Peyer's patch (tissue), 4 donors: ENCODE data around the gene GPATCH4.

Experiments used
- POLR2A ChIP-seq, 2 donors: fragments of 450-650 bp; IDR thresholded peaks; one replicate each; pipeline ENCODE4 v1.5.1; 2017; ENCODE audit warnings: antibody characterized with exemption in 2 of 2, mild to moderate bottlenecking in 2 of 2, moderate library complexity in 2 of 2
- TF ChIP-seq, protein P1 (sequence below), 6 experiments: fragments of 450-650 bp in 4 of 6; fragments of 200-600 bp in 2 of 6; sonication (generic) in 1 of 6; IDR thresholded peaks; one replicate each; pipeline ENCODE4 v1.5.1; 2017 to 2019; ENCODE audit warnings: antibody characterized with exemption in 6 of 6, mild to moderate bottlenecking in 3 of 6, moderate library complexity in 1 of 6

GRCh38 chr1:156645056-156645455, 43.8 kb upstream of the GPATCH4 start:
- TF ChIP-seq POLR2A (IDR thresholded peaks at IDR 0.05) = no peak
- TF ChIP-seq, protein P1, sequence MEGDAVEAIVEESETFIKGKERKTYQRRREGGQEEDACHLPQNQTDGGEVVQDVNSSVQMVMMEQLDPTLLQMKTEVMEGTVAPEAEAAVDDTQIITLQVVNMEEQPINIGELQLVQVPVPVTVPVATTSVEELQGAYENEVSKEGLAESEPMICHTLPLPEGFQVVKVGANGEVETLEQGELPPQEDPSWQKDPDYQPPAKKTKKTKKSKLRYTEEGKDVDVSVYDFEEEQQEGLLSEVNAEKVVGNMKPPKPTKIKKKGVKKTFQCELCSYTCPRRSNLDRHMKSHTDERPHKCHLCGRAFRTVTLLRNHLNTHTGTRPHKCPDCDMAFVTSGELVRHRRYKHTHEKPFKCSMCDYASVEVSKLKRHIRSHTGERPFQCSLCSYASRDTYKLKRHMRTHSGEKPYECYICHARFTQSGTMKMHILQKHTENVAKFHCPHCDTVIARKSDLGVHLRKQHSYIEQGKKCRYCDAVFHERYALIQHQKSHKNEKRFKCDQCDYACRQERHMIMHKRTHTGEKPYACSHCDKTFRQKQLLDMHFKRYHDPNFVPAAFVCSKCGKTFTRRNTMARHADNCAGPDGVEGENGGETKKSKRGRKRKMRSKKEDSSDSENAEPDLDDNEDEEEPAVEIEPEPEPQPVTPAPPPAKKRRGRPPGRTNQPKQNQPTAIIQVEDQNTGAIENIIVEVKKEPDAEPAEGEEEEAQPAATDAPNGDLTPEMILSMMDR (IDR thresholded peaks at IDR 0.05) = no peak
